Right lobe of liver (tissue), 4 donors: Measurements from ENCODE around the gene MFAP3.

ENCODE experiments used
- POLR2A ChIP-seq: fragments of 450-650 bp; IDR thresholded peaks from one replicate; pipeline ENCODE4 v1.6.1; 2017; ENCODE audit warnings: antibody characterized with exemption, mild to moderate bottlenecking
- TF ChIP-seq, protein P1 (sequence below), 4 donors: fragments of 200-600 bp in 3 of 4; fragments of 450-650 bp in 1 of 4; IDR thresholded peaks; one replicate each; pipeline versions ENCODE4 v1.5.1 to v1.8.0; 2016 to 2022; ENCODE audit warnings: antibody characterized with exemption in 4 of 4, mild to moderate bottlenecking in 2 of 4
- donor health status: DM: no; HTN: no; CAD: no.
- donor health status: DM: no; HTN: no; CAD: no.
- donor health status: DM: no; HTN: yes; CAD: no.

DNA sequence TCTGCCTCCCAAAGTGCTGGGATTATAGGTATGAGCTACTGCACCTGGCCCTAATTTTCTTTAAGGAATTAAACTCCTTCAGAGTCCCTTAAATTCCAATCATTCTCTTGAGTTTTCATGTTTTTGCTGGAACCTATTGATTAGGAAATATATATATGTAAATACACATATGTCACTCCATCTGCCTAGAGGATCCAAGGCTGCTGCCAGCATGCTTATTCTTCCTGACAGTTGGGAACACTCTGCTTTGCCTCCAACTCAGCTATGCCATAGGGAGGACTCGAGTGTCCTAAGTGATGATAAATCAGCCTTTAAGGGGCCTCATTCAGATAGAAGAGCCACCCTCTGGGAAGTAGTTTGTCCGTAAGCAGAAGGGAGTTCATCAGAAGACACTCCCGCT, 21.8 kb downstream of the MFAP3 start:
- TF ChIP-seq, protein P1, sequence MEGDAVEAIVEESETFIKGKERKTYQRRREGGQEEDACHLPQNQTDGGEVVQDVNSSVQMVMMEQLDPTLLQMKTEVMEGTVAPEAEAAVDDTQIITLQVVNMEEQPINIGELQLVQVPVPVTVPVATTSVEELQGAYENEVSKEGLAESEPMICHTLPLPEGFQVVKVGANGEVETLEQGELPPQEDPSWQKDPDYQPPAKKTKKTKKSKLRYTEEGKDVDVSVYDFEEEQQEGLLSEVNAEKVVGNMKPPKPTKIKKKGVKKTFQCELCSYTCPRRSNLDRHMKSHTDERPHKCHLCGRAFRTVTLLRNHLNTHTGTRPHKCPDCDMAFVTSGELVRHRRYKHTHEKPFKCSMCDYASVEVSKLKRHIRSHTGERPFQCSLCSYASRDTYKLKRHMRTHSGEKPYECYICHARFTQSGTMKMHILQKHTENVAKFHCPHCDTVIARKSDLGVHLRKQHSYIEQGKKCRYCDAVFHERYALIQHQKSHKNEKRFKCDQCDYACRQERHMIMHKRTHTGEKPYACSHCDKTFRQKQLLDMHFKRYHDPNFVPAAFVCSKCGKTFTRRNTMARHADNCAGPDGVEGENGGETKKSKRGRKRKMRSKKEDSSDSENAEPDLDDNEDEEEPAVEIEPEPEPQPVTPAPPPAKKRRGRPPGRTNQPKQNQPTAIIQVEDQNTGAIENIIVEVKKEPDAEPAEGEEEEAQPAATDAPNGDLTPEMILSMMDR (IDR thresholded peaks at IDR 0.05): no peak
- TF ChIP-seq POLR2A: no peak
